K562 (cell line): Measurements from ENCODE around the gene STAU1. TPM values are rescaled to one million over a fixed set of nuclear protein-coding genes. Genes with fewer than 3 reads are reported as not detected.

Experiments used
- ATAC-seq: fragments of 200-7000 bp; cut with Tn5 transposase; 3 replicates; pipeline ENCODE4 v1.9.1; 2020; ENCODE audit warnings: moderate library complexity
- BruUV-seq: library from RNA; stranded (reverse); fragments of 400-500 nt; replicated peaks from 2 replicates; lab custom pipeline; 2021; lab: Mats Ljungman, UMichigan
- CTCF ChIA-PET: fragments of 300-600 bp; formaldehyde crosslinking; extraction: SDS; loops from one replicate; lab custom pipeline; 2021; ENCODE audit warnings: low intra/inter-chr PET ratio; lab: Yijun Ruan, JAX
- POLR2A ChIA-PET: fragments of 300-600, 350-650 bp; sonication (Branson Sonifier 250); formaldehyde crosslinking; extraction: SDS; loops from one replicate; lab custom pipeline; 2021; ENCODE audit warnings: antibody characterized with exemption, inconsistent platforms; lab: Yijun Ruan, JAX
- DNase-seq, 4 experiments: peaks; one replicate each; pipeline versions ENCODE4 v3.0.0 to v3.0.0-alpha.2; 2011 to 2018; ENCODE audit warnings: low spot score in 3 of 4, mixed read lengths in 3 of 4; ENCODE audit errors: extremely low read depth in 1 of 4
- FAIRE-seq: peaks from 2 replicates; lab custom pipeline; 2011; peaks lifted over from hg19 to GRCh38; lab: Jason Lieb, UNC
- H2AFZ ChIP-seq: 2 replicates; pipeline ENCODE4 v1.6.0; 2011; ENCODE audit warnings: low read depth, low read length, control low read depth, inconsistent platforms
- H3K27ac ChIP-seq: fragments of 200-600 bp; 3 replicates; pipeline ENCODE4 v1.8.0; 2011; ENCODE audit warnings: low read depth, mild to moderate bottlenecking, control low read depth, inconsistent platforms, low read length, moderate library complexity, mixed read lengths; ENCODE audit errors: extremely low read depth
- H3K27me3 ChIP-seq, 2 experiments: fragments of 300-600 bp in 1 of 2; 2 replicates in 1 of 2; 3 replicates in 1 of 2; pipeline versions ENCODE4 v1.6.0 to v1.8.0; 2011; ENCODE audit warnings: inconsistent platforms in 2 of 2, low read length in 2 of 2, mild to moderate bottlenecking in 1 of 2, mixed read lengths in 1 of 2, moderate library complexity in 1 of 2; ENCODE audit not compliant: control insufficient read depth in 2 of 2, insufficient read depth in 2 of 2
- H3K36me3 ChIP-seq: fragments of 300-600 bp; 3 replicates; pipeline ENCODE4 v1.8.0; 2011; ENCODE audit warnings: mild to moderate bottlenecking, low read length, inconsistent platforms; ENCODE audit not compliant: control insufficient read depth, insufficient read depth
- H3K4me1 ChIP-seq, 2 experiments: fragments of 200-600 bp in 1 of 2; replicated peaks in 1 of 2; 2 replicates in 1 of 2; 3 replicates in 1 of 2; pipeline versions ENCODE4 v1.5.1 to v1.8.0; 2011; ENCODE audit warnings: inconsistent platforms in 2 of 2, low read length in 2 of 2, mild to moderate bottlenecking in 1 of 2, mixed read lengths in 1 of 2, moderate library complexity in 1 of 2; ENCODE audit not compliant: control insufficient read depth in 2 of 2, insufficient read depth in 2 of 2
- H3K4me2 ChIP-seq: 2 replicates; pipeline ENCODE4 v1.6.1; 2011; ENCODE audit warnings: low read length, control low read depth, inconsistent platforms, mixed read lengths; ENCODE audit not compliant: insufficient read depth
- H3K4me3 ChIP-seq: fragments of 200-600 bp; sonication (generic), shearing (Covaris generic); 2 replicates; pipeline ENCODE4 v1.5.1; 2016; ENCODE audit warnings: control low read depth, inconsistent platforms
- H3K79me2 ChIP-seq: fragments of 200-600 bp; 3 replicates; pipeline ENCODE4 v1.8.0; 2011; ENCODE audit warnings: low read length, inconsistent platforms; ENCODE audit not compliant: control insufficient read depth, insufficient read depth
- H3K9ac ChIP-seq, 2 experiments: 2 replicates each; pipeline versions ENCODE4 v1.6.0 to v1.6.1; 2011; ENCODE audit warnings: low read depth in 2 of 2, low read length in 2 of 2, control low read depth in 1 of 2, inconsistent platforms in 1 of 2, mild to moderate bottlenecking in 1 of 2, mixed read lengths in 1 of 2; ENCODE audit not compliant: insufficient read depth in 1 of 2
- H3K9me1 ChIP-seq: one replicate; pipeline ENCODE4 v1.6.0; 2011; ENCODE audit warnings: inconsistent platforms, mild to moderate bottlenecking, low read length, moderate library complexity; ENCODE audit not compliant: control insufficient read depth, insufficient read depth
- H3K9me3 ChIP-seq: replicated peaks from 2 replicates; pipeline ENCODE4 v1.5.1; 2011; ENCODE audit warnings: low read depth, low read length, inconsistent platforms; ENCODE audit not compliant: control insufficient read depth, insufficient read depth
- H4K20me1 ChIP-seq: replicated peaks from 2 replicates; pipeline ENCODE4 v1.6.1; 2011; ENCODE audit warnings: low read length, inconsistent platforms, mixed read lengths; ENCODE audit not compliant: control insufficient read depth, insufficient read depth
- TFAP4 ChIP-seq: sonication (generic); formaldehyde crosslinking; IDR thresholded peaks from 2 replicates; pipeline ENCODE4 v1.8.0; 2022; ENCODE audit warnings: missing genetic modification reagents, mild to moderate bottlenecking, moderate library complexity, borderline replicate concordance
- WGBS: fragments of 100-300 bp; shearing (Covaris generic); methylation state at CpG from one replicate; pipeline ENCODE4 v1.1.6; 2016; ENCODE audit warnings: low coverage, mixed read lengths; ENCODE audit not compliant: insufficient coverage; ENCODE audit errors: missing lambda C conversion rate; 5-methylcytosine and 5-hydroxymethylcytosine counted together
- in situ Hi-C: fragments of 300-500 bp; cut with MboI; formaldehyde crosslinking; loops from 4 replicates; pipeline ENCODE4 v1.15.0; 2018; ENCODE audit warnings: inconsistent platforms, mixed read lengths
- intact Hi-C: fragments of 100-400 bp; cut with micrococcal nuclease; formaldehyde crosslinking; loops from 2 replicates; pipeline ENCODE4 v1.14.2; 2022
- polyA plus RNA-seq, 8 experiments: library from polyadenylated mRNA; depleted of rRNA in 4 of 8; stranded (reverse) in 5 of 8; unstranded in 3 of 8; fragments of >200 nt; fragmentation: Nextera tagmentation in 2 of 8; fragmentation: Illumina TruSeq in 1 of 8; extraction: Ambion mirVana in 2 of 8; extraction: Trizol in 1 of 8; gene quantifications; 2 replicates each; pipeline versions ENCODE4 v1.2.1 to v1.2.3, GENCODE V29; 2011 to 2014; ENCODE audit warnings: inconsistent platforms in 1 of 8, missing spikeins in 1 of 8
- total RNA-seq, 7 experiments: library from RNA; depleted of rRNA in 6 of 7; stranded (reverse); fragments of >200 nt in 6 of 7; fragmentation: Illumina TruSeq in 2 of 7; extraction: Trizol in 2 of 7; gene quantifications; 2 replicates each; pipeline versions ENCODE4 v1.2.1 to v1.2.3, GENCODE V29; 2011 to 2021; ENCODE audit warnings: low replicate concordance in 1 of 7

STAU1 gene
- total and polyA plus RNA-seq, 9 of the 15 experiments (the other 6 are each of a cell fraction or from before 2014, with no cell fraction given) = 18.0 to 106 (median 50.6) TPM

- Histone ChIP-seq H3K27me3 (no peaks in the 10 kb centered on the region), H3K9me1 (no peaks in the 10 kb centered on the region), H3K79me2 (peaks cover 95% of the 10 kb centered on the region), H3K4me3 (no peak overlapping the region), H4K20me1 (peaks cover 24% of the 10 kb centered on the region), H2AFZ (no peak overlapping the region), H3K4me2 (no peak overlapping the region), H3K4me1 (peaks cover 21 to 35% of the 10 kb centered on the region in 2 experiments), H3K36me3 (peaks cover 27% of the 10 kb centered on the region), H3K9me3 (no peaks in the 10 kb centered on the region), H3K27ac (no peak overlapping the region)
- DNase-seq (no peak), FAIRE-seq (no peak), ATAC-seq (no peak)
- CTCF ChIA-PET = no interaction called here
- 75% methylated on average over 6 of the region's 8 CpGs for WGBS
- intact Hi-C loops (loop anchor here (5.0 kb wide), 1 partner anchor 36 kb away; the partner anchor contains the start of gene DDX27), in situ Hi-C loops (no loop called here)
- POLR2A ChIA-PET = interaction anchor here (0.6 to 3.2 kb wide), 5 partner anchors 13 to 21 kb away, joined by 3 to 12 read pairs (median 5); no protein-coding TSS in a partner anchor
- no TSS peak for BruUV-seq
- TF ChIP-seq TFAP4 = no peak
- TF ChIP-seq, all 486 proteins: peak for 0
- H3K9ac ChIP-seq = no peak overlapping the region
Measured at GRCh38 chr20:49181265-49181877, 6.8 kb downstream of the STAU1 start.
